A549 treated with RU486 at 1 μM for 4 hours (cell line): ENCODE data around the gene CRACDL. TPM values are rescaled to one million over a fixed set of nuclear protein-coding genes. Genes with fewer than 3 reads are reported as not detected.

ENCODE experiments used
- total RNA-seq: library from RNA; stranded (reverse); fragments of 200-300 nt; extraction: Qiagen RNA extraction; gene quantifications from 5 replicates; pipeline ENCODE4 v1.2.3, GENCODE V29; 2022; ENCODE audit warnings: low read depth

CRACDL gene
- 0.32 to 1.4 TPM (median 0.52 TPM) in 5 replicates for total RNA-seq

DNA sequence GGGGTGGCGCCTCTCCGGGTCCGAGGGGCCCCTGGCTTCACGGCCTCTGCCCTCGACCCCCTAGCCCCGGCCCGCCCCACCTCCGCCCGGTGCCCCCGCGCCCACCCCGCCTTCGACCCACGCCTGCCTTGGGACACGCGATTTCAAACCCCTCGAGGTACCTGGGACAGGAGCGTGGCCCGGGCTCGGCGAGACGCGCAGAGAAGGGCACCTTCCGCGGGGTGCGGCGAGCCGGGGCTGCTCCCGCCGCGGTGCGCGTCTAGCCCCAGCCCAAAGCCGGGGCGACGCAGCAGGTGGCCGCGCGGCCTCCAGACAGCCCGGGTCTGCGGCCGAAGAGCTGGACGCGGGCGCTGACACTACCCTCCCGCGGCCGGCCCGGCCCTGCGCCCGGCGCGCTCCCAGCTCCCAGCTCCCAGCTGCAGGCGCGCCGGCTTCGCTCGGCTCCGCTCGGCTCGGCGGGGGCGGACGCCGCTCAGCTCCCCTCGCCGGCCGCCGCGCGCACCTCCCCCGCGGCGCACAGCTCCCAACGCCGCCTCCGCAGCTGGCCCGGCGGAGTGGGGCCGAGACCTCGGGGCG lies at the start of gene CRACDL:
Gene CRACDL, minus strand, starts transcription at position 449 of the 576 bp plus-strand sequence. CDS start 89,425 bp downstream, outside the sequence.

Other genes starting within 250 kb of the CRACDL start
- 0.85 to 1.6 TPM (median 1.4 TPM) in 5 replicates for gene MGAT4A, start 205.1 kb downstream of the CRACDL start, total RNA-seq
- 0.42 to 0.64 TPM (median 0.50 TPM) in 4 of 5 replicates, not detected in the other for gene C2orf15, start 205.5 kb upstream of the CRACDL start, total RNA-seq
- 3.5 to 9.8 TPM (median 3.9 TPM) in 5 replicates for gene TSGA10, start 218.7 kb upstream of the CRACDL start, total RNA-seq
- 3.6 to 4.1 TPM (median 3.9 TPM) in 5 replicates for gene LIPT1, start 218.7 kb upstream of the CRACDL start, total RNA-seq
- 17.3 to 30.8 TPM (median 26.5 TPM) in 5 replicates for gene MITD1, start 244.8 kb upstream of the CRACDL start, total RNA-seq
- 27.6 to 64.9 TPM (median 33.8 TPM) in 5 replicates for gene MRPL30, start 245.0 kb upstream of the CRACDL start, total RNA-seq